Astrocyte (in vitro differentiated cells and primary cell): Measurements from ENCODE around the gene KIRREL3.

Source experiments
- CTCF ChIP-seq: IDR thresholded peaks from 2 replicates; pipeline ENCODE4 v1.5.1; 2011; ENCODE audit warnings: low read depth, mild to moderate bottlenecking, inconsistent platforms, low read length, moderate library complexity; ENCODE audit not compliant: insufficient read depth
- EZH2 ChIP-seq: IDR thresholded peaks from 2 replicates; pipeline ENCODE4 v1.6.1; 2012; ENCODE audit warnings: mild to moderate bottlenecking, low read length, inconsistent platforms; ENCODE audit not compliant: insufficient read depth

- TF ChIP-seq CTCF (no peak), EZH2 (no peak)
Observed at GRCh38 chr11:126800009-126800408, 200.6 kb downstream of the KIRREL3 start.
